ENCODE results near the gene DUSP1.

DNA sequence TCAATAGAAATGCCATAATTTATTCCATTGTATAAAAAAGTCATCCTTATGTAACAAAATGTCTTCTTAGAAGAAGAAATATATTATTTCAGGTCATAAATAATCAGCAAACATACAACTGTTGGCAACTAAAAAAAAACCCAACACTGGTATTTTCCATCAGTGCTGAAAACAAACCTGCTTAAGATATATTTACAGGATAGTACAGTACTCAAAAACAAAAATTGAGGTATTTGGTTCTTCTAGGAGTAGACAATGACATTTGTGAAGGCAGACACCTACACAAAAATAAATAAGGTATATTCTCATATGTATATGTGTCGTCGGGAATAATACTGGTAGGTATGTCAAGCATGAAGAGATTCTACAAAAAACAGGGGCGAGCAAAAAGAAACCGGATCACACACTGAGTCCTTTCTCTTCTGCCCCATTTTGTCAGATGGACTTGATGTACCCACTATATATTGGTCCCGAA lies 2.9 kb downstream of the DUSP1 start:
- no peak for TF ChIP-seq BHLHE40 (IDR thresholded peaks at IDR 0.05; ENCODE audit: borderline replicate concordance)
- TF ChIP-seq ARNT (IDR thresholded peaks at IDR 0.05), result no peak

Measured in HEK293T (cell line).